C4-2B (cell line): ENCODE data around the gene CMTM8.

Experiments used
- H3K27ac ChIP-seq: fragments of 450-650 bp; 2 replicates; pipeline ENCODE4 v1.5.1; 2017
- ZFX ChIP-seq: fragments of 450-650 bp; IDR thresholded peaks from 2 replicates; pipeline ENCODE4 v1.6.1; 2017
- TF ChIP-seq, protein P1 (sequence below): fragments of 450-650 bp; conservative IDR thresholded peaks from 2 replicates; pipeline ENCODE4 v1.5.1; 2017; ENCODE audit warnings: mild to moderate bottlenecking

The CMTM8 gene

DNA sequence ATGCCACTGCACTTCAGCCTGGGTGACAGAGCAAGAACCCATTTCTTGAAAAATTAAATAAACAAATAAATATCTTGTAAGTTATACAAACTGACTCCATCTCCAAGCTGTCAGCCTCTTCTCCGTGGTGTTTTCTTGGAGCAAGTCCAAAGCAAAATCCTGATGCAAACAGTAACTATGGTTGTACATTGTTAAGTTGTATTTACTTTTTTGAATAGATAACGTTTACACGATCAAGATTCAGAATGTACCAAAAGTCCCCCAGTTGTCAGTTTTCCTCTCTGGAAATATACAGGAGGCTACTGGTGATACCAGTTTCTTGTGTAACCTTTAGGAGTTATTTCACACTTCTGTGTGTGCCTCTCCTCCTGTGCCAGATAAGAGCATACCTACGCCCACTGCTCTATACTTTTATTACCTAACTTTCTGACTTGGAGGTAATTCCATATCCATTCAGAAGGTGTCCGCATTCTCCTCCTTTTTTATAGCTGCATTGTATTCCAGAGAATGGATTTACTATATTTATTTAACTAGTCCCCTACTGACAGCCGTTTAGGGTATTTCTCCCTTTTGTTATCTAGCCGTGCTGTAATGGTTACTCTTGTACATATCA lies 167.3 kb downstream of the CMTM8 start:
- no peak overlapping the region for H3K27ac ChIP-seq
- no peak for TF ChIP-seq ZFX
- TF ChIP-seq, protein P1, sequence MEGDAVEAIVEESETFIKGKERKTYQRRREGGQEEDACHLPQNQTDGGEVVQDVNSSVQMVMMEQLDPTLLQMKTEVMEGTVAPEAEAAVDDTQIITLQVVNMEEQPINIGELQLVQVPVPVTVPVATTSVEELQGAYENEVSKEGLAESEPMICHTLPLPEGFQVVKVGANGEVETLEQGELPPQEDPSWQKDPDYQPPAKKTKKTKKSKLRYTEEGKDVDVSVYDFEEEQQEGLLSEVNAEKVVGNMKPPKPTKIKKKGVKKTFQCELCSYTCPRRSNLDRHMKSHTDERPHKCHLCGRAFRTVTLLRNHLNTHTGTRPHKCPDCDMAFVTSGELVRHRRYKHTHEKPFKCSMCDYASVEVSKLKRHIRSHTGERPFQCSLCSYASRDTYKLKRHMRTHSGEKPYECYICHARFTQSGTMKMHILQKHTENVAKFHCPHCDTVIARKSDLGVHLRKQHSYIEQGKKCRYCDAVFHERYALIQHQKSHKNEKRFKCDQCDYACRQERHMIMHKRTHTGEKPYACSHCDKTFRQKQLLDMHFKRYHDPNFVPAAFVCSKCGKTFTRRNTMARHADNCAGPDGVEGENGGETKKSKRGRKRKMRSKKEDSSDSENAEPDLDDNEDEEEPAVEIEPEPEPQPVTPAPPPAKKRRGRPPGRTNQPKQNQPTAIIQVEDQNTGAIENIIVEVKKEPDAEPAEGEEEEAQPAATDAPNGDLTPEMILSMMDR: peak; percentile 33

DNA sequence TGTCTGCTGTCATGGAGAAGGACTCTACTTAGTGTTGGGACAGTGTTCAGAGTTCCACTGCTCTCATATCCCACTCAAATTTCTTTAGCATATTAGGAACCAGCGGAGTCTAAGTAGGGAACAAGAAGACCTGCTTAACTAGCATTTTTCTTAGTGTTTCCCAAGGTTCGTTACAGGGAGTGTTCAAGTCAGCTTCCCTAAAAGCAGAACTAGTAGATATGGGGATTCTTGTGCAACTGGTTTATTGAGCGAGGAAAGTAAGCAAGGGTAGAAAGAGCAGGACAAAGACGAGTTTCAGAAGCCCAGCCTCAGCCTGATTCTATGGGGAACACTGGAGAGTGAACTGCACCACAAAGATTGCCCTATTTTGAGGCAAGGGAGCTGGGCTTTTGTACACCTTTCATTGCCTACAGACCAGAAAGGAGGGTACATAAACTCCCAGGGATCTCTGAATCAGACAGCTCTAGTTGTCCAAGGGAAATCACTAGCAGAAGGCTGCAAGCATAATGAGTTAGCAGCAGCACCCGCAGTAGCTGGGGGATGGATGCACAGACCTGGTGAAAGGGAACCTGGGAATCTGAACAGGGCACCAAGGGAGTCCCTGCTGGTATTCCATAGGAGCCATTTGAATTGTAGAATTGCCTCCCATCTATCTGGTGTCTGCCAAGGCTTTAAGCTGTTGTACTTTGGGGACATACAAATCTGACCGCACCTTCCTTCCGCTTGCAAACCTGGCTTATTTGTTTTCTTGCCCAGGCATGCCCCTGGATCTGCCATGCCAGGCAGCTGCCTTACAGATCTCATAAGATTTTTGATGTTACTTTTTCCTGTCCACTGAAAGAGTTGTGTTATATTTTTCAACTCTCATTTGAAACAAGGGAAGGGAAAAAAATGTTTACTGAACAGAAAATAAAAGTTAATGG lies 168.3 kb downstream of the CMTM8 start:
- TF ChIP-seq, protein P1: no peak
- TF ChIP-seq ZFX: no peak
- H3K27ac ChIP-seq: no peak overlapping the region

DNA sequence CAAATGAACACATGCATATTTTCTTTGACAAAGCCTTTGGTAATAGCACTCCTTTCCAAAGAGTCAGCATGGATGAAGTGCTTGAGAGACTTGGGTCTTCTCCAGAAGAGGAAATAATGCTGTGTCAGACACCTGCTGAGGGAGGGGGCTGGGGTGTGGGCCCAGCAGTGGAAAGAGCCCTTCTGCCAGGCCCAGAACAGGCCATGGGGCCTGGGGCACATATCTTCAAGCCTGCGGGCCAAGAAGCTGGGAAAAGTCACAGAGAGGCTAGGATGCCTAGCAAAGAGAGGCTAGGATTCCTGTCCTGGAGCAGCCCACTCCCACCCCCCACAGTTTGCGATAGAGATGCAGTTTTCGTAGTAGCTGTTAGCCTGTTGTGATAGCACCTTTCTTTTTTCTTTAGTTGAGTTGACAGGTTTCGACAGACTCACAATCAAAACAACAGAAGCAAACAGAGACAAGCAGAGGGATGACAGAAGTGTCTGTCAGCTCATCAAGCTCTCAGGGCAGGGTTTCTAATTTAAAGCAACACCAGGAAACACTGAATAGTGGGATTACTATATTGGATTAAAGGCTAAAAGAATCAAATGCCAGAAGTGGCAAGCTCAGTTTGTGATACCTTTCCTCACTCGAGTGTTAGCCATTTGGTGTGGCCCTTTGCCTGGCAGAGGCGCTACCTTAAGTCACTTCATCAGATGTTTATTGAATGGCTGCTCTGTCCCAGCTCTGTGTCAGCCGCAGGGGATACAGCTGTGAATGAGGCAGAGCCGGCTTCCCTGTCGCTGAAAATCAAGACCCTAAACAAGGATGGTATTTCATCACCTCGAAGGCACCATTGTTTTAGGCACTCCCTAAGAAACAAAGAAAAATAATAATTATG lies 172.1 kb downstream of the CMTM8 start:
- H3K27ac ChIP-seq: no peak overlapping the region
- TF ChIP-seq ZFX: no peak
- TF ChIP-seq, protein P1: no peak

DNA sequence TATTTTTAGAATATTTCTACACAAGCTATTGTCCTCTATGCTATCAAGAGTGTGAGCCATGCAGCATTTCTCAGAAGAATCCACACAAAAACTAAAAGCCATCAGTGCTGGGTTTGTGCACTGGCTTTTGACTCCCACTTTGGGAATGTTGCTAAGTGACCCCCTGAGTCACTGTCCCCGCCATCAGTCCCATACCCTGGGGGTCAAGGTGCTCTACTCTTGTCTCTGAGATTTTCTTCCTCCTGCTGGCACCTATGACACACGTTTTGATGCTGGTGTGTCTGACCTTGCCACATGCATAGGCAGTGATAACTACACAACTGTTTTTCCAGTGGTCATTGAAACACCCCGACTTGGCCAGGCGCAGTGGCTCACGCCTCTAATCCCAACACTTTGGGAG lies 173.0 kb downstream of the CMTM8 start:
- TF ChIP-seq ZFX: no peak
- TF ChIP-seq, protein P1: no peak
- no peak overlapping the region for H3K27ac ChIP-seq

DNA sequence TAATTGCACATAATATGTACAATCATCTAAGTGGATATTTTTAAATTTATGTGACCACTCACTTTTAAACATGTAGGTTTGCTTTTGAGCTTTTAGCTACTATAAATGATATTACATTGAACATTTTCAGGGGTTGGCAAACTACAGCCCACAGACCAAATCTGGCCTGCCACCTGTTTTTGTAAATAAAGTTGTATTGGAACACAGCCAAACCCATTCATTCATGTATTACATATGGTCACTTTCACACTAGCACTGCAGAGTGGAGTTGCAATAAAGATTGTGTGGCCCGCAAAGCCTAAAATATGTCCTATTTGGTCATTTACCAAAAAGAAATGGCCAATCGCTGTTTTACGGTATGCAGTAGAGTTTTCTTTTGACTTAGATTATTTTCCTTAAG lies 174.4 kb downstream of the CMTM8 start:
- TF ChIP-seq, protein P1: no peak
- no peak for TF ChIP-seq ZFX
- H3K27ac ChIP-seq: no peak overlapping the region

DNA sequence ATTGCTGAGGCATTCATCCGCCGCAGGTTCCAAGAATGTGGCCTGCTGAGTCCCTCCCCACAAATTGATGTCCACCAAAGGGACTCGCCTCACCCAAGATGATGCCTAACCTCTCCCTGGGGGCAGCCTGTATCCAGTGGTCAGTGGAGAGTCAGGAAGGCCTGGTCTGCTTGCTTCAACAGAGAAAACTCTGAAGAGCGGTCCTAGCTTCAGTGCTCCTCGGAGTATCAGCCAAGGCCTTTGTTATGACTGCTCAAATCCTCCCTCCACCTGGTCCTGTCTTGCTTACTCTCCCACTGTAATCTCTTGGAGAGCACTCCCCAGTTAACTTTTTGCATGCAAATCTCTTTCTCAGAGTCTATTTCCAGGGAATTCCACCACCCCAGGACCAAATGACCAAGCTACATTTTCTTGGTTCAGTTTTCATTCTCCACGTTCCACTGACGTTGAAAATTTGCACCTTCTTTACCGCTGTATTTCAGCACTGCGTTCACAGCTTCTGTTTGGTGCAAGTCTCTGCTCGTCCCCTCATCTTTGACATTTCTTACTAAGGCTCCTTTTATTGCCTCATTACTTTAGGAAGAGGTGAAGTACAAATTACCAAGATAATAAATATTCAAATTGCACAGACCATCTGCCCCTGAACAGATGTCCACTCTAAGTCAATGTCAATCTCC lies 175.5 kb downstream of the CMTM8 start:
- no peak for TF ChIP-seq ZFX
- TF ChIP-seq, protein P1: no peak
- H3K27ac ChIP-seq: no peak overlapping the region
